CD4-positive, alpha-beta T cell treated with Interleukin-17A for 1 hour (primary cell): ENCODE measurements around the gene HSD17B2.
"Not testable (repeated sequence)": the region's sequence is repeated elsewhere in the genome, so short reads cannot be mapped to it uniquely, and the experiment has no call there.

Experiments
- DNase-seq: peaks from one replicate; pipeline ENCODE4 v3.0.0-alpha.2; 2020

Gene HSD17B2, protein sequence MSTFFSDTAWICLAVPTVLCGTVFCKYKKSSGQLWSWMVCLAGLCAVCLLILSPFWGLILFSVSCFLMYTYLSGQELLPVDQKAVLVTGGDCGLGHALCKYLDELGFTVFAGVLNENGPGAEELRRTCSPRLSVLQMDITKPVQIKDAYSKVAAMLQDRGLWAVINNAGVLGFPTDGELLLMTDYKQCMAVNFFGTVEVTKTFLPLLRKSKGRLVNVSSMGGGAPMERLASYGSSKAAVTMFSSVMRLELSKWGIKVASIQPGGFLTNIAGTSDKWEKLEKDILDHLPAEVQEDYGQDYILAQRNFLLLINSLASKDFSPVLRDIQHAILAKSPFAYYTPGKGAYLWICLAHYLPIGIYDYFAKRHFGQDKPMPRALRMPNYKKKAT

DNA sequence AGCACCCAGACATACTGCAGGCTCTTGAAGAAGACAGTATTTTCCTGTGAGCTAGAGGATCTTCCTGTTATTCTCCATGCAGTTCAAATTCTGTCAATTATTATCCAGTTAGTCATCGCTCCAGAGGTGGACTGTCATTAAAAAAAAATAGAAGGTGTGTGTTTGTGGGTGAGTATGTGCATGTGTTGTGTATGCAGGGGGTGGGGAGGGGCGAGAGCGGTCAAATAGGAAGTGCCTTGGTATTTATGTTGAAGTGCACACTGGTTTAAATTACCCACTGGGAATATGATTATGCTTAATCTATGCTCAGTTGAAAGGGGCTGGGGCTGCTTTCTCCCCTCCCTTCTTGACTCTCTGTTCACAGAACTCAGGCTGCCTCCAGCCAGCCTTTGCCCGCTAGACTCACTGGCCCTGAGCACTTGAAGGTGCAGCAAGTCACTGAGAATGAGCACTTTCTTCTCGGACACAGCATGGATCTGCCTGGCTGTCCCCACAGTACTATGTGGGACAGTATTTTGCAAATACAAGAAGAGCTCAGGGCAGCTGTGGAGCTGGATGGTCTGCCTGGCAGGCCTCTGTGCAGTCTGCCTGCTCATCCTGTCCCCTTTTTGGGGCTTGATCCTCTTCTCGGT lies at the start of gene HSD17B2:
Gene HSD17B2, plus strand, starts transcription at position 273 of the 632 bp plus-strand sequence. Its CDS starts 172 bp downstream, at position 445.
- no peak for DNase-seq

DNA sequence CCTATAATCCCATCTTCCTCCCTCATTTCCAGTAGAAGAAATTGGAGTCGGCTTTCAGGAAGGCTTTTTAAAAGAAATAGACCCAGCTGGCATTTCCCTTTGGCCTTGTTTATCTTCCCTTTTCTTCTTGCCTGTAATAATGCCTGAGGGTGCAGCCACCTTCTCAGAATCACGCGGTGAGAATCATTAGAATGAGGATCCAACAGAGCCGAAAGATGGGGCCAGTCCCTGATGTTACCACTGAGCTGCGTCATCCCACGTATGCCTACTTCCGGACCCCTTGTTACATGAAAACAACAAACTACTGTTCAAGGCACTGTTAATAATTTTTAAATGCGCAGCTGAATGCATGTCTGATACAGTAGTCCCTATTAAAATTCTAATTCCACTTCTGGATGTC lies 47.9 kb upstream of the HSD17B2 start:
- no peak for DNase-seq

DNA sequence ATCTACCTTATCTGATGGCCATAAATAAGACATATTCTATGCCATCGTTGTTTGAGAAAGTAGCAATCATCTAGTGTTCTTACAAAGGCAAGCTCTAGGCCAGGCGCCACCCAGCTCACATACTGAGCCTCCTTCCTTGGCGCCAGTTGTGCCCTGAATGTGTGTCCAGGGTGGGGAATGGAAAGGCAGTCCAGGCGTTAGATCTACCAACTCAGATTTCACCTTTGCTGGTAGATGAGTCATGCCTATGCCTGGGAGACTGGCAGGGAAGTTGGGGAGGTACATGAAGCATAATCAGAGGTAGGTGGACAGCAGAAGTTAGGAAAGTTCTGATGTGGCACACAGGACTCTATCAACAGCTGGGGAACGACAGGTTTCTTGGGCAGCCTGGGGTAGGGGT lies 47.3 kb upstream of the HSD17B2 start:
- no peak for DNase-seq

DNA sequence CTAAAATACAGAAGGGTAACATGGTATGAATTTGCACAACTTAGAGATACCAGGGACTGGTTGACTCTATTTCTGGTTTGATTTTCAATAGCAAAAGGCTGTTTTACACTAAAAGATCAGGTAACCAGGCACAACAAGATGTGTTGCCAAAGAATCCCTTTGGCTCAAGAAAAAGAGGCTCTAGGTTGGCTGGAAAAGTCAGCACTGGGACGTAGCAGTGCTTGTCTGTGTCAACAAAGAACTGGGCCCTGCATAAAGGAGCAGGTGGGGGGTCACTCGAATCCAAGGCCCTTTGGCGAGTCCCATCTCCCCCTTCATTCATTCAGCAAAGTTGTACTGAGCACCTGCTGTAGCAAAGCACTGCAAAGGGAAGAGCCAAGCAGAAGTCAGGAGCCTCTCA lies 42.2 kb upstream of the HSD17B2 start:
- no peak for DNase-seq

DNA sequence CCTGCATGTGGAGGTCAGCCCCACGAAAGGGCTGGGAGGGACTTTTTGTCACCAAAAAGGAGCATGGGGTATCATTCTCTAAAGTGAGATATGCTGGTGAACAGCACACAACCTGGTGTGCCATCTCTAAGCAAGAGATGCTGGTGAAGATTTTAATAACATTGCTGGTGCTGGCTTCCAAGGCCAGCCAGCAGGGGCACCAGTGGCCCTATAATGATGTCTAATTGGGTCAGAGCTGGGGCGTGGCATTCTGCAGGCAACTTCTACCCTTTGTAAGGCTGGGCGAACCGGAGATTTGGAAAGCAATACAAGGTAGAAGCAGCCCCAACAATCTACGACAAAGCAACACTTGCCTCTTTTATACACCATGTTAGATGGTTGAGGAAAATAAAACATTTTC lies 40.6 kb upstream of the HSD17B2 start:
- DNase-seq = no peak

DNA sequence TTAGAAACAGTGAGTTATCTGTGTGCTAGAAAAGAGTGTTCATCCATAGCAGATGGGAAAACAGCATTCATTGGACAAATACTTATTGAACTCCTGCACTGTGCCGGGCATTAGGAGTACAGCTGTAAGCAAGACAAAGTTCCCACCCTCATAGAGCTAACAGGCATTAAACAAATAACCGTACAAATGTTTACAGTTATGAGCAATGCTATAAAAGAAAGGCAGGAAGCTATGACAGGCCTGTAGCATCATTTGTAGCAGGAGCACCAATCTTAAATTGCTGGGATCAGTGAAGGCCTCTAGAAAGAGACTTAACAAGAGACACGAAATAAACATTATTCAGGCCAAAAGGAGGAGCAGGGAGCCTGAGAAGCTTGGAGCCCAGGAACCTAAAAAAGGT lies 39.4 kb upstream of the HSD17B2 start:
- no peak for DNase-seq

DNA sequence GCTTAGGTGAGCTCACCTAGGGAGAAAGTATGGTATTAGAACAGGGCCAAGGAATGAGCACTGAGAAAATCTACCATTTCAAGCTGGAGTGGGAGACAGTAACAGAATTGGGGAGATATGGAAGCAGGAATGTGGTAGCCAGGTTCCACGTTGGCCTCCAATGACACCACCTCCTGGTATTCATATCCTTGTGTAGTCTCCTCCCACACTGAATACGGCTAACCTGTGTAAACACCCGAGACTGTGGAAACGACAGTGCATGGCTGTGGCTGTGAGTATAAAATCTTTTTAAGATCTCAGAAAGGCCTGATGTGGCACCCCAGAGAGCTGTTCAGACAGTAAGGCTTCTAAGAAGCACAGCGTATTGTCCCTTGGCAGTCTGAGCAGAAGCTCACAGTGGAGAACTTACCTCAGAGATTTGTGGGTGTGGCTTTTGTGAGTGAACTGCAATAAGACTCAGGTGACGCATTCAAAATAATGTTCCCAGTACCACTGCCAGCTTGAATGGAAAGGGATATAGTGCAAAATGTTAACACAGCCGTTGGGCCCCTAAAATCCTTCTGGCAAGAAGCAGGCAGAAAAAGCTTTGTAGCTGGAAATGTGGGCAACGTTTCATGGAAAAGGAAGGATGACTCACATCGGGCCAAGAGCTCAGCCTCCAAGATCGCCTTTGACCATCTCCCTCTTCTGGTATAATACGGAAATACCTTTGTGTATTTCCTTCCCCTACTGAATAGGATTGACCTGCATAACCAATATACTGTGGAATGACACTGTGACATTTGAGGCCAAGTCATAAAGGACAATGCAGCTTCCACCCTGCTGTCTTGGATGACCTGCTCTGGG lies 38.2 kb upstream of the HSD17B2 start:
- DNase-seq = no peak

DNA sequence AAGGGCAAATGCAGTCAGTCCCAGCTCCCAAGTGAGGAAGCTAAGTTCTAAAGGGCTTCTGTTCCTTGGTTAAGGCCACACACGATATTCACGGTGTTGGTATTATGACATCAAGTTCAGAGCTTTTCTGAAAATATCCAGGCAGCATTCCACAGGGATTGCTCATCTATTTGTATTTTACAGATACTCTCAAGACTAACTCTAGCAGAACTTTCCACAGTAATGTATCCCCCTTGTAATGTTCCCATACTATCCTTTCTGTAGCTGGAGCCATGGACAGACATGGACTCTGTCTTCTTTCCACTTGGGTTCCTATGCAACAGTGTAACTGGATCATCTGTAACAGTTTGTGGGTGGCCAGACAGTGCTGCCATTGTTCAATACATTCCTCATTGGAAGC lies 37.3 kb upstream of the HSD17B2 start:
- no peak for DNase-seq

DNA sequence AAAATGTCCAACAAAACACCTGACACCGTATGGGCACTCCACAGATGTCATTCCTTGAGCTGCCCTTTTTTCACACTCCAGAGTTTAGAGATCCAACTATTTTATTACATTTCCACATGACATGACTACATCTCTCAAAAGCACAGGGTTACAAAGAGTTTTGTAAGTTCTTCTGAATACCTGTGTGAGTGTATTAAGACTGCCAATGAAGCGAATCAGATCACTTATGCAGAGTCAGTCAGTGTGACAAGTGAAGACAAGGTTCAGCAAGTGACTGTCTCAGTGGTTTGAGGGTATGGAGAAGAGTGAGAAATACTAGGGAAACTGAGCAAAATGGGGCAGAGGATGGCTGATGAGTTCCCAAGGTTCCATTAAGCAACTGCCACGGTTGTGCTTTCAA lies 32.2 kb upstream of the HSD17B2 start:
- DNase-seq = no peak

DNA sequence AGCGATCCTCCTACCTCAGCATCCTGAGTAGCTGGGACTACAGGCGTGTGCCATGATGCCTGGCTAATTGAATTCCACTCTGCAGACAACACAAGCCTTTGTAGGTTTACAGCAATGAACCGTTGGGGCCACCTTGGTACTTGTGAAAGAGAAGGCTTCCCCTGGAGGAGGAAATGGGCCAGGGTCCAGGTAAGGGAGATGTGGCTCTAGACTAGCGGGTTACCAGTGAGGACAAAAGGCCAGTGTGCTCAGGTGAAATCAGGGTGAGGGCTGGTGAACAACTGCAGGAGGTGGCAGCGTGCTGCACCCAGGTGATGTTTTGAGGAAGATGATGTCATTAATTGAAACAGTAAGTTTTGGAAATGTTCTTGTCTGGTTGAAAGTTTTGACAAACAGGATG lies 30.5 kb upstream of the HSD17B2 start:
- DNase-seq = no peak

DNA sequence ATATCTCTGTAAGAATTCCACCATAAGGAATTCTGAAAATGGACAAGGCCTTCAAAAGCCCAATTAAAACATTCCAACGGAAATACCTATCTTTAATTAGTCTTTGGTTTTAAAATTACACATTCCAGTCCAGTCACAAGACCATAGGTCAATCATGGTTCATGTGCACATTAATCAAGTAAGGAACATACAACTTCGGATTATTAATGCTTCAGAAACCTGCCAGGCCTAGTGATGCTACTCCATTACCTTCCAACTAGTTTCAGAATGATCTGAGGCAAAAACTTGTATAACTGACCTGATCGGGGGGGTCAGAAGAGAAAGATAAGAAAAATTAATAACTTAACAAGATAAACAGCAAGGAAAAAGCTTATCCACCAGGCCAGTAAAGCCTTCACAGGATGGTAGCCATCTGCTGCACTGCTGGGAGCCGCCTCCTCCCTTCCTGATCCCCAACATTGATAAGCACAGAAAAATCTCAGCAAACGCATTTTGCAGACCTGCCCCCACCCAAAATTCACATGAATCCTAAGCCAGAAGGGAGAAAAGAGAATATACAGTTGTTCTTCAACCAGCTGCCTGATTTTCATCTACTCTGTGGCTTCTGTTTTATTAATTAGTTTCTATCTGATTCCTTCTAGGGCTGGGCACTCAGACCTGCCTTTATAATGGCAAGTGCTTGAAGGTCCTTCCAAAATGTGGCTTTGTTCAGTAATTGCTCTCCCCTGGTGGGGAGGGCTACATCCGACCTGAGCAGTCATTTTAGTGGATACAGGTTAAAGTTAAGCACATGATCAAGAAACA lies 29.8 kb upstream of the HSD17B2 start:
- DNase-seq = no peak

DNA sequence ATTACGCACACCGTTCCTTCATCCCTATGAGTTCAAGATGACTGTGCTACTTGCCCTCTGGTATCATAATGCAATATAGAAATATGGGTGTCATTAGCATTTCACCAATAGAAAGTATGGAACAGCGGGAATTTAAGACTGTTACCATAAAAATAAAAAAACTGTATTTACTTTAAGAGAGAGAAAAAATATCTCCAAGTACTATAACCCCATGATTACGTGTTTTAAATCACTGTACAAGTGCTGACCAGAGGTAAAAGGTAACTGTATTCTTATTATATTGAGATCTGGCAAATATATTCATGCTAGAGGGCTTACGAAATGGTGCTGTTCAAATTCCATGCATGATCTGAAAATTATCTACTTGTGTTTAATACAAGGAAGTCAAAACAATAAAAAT lies 29.0 kb upstream of the HSD17B2 start:
- DNase-seq = no peak

DNA sequence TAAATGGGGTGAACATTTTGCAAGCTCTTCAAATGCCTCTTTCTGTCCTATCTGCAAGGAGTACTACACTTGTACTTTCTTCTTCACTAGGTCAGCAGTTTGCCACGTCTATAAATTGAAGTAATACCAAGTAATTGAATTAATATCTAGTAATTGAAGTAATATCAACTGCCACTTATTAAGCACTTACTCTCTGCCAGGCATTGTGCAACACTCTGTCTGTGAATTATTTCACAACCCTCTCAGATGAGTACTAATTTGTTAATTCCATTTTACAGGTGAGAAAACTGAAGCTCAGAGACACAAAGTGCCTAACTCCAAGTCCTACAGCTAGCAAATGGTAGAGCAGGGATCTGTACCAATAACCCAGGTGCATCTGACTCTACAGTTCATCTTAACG lies 27.9 kb upstream of the HSD17B2 start:
- DNase-seq = no peak

DNA sequence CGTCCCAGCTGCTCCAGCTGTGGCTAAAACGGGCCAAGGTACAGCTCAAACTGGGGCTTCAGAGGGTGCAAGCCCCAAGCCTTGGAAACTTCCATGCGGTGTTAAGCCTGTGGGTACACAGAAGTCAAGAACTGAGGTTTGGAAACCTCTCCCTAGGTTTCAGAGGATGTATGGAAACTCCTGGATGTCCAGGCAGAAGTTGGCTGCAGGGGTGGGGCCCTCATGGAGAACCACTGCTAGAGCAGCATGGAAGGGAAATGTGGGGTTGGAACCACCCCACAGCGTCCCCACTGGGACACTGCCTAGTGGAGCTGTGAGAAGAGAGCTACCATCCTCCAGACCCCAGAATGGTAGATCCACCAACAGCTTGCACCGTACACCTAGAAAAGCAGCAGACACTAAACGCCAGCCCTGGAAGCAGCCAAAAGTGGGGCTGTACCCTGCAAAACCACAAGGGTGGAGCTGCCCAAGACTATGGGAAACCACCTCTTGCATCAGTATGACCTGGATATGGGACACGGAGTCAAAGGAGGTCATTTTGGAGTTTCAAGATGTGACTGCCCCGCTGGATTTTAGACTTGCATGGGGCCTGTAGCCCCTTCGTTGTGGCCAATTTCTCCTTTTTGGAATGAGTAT lies 26.0 kb upstream of the HSD17B2 start:
- no peak for DNase-seq

DNA sequence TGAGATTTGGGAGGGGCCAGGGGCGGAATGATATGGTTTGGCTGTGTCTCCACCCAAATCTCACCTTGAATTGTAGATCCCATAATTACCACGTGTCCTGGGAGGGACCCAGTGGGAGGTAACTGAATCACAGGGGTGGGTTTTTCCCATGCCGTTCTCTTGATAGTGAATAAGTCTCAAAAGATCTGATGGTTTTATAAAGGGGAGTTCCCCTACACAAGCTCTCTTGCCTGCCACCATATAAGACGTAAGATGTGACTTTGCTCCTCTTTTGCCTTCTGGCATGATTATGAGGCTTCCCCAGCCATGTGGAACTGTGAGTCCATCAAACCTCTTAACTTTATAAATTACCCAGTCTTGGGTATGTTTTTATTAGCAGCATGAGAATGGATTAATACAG lies 25.3 kb upstream of the HSD17B2 start:
- DNase-seq = not testable (repeated sequence)

DNA sequence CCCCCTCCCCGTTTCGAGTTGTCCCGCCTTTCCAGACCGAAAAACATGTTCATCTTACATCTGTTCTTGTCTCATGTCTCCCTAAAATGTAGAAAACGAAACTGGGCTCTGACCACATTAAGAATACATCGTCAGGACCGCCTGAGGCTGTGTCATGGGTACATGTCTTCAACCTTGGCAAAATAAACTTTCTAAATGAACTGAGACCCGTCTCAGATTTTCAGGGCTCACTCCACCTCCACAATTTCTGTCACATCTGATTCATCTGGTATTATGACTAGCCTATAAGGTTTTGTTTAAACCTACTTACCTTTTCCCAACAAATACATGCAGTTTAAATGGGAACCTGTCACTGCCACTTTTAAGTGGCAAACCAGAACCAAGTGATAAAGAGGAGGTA lies 24.4 kb upstream of the HSD17B2 start:
- DNase-seq = no peak

DNA sequence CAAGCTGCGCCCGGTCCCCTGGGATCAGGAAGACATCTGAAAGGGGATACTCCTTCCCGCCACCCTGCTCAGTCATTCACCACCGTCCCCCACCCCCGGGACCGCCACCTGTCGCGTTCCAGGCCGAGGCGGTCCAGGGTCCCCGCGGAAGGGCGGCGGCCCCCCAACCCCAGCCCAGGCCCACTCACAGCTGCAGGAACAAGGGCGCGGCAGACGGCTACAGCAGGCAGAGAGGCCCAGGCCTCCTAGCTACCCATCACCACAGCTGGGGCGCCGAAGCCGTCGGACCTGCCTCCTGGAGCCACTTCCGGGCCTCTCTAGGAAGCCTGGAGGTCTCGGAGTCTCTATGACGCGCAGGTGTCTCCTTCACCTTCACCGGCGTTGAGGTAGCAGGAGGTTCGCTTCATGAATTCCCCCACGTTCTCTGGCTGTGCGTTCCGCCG lies 23.8 kb upstream of the HSD17B2 start, which contains the start of gene SDR42E1:
Gene SDR42E1, minus strand, starts transcription at position 272 of the 443 bp plus-strand sequence. CDS start 10,612 bp downstream, outside the sequence.
- peak; percentile 77 for DNase-seq

DNA sequence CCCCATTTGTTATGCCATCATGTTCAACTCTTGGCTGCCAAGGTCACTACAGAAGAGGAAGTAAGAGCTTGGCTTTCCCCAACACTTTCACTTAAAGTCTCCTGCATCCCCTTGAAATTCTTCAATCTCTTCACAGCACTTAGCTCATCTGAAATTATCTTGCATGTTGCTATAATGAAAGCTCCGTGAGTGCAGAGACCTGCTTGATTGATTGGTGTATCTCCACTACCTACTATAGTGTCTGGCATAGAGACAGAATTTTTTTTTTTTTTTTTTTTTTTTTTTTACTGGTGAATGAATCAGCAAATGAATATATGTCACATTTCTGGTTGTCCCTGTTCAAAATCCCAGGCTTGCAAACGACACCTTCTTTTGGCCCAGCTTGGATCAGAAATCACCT lies 21.9 kb upstream of the HSD17B2 start:
- DNase-seq = no peak

DNA sequence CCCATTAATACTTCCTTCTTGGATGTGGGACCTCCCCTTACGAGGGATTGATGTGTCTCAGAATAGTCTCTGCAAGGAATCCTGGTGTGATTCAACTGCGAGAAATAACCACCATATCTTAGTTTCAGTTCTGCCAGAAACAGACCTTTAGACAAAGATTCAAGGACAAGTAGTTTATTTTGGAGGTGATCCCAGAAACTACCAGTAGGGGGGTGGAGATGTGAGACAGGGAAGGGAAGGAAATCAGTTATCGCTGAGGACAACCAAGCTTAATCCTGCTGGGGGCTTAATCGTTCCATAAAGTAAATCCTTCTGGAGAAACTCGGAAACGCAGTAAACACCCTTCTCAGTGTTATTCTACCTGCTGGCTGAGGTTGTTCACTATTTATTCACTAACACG lies 18.8 kb upstream of the HSD17B2 start:
- no peak for DNase-seq

DNA sequence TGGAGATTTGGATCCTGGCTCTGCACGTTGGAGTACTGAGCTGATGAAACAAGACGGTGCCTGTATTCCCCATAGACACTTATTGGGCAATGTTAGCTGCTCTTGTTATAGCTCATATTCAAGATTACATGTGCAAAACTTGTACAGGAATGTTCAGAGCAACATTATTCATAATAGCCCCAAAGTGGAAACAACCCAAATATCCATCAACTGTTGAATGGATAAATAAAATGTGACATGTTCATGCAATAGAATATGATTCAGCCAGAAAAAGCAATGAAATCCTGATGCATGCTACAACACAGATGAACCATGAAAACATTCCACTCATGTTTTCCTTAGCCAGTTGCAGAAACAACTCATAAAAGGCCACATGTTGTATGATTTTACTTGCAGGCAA lies 18.1 kb upstream of the HSD17B2 start:
- DNase-seq = no peak

DNA sequence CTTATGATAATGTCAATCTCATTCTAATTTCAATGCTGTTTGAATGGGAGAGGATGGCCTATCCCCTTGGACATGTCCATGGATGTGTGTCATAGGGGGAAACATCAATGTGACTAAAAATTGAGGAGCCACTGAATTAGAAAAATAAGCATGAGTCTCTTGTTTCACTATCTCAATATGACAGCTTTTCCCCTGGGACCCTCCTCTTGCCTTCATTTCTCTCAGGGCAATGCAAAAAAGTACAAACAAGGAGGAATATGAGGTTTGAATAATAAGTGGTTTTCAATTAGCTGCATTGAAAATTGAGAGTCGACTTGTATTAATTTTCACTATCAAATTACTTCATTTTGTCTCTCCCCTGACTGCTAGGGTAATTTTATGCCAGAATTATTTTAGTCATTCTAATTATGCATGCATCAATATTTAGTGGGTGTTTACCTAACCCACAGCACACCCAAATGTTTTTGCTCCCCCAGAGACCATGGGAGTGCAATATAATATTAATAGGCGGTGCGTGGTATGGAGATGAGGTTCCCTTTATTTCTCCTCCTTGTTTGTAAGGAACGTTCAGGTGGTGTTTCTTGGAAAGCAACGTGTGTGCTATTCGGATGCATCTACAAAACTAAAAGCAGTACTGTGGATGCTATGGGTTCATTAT lies 17.0 kb upstream of the HSD17B2 start:
- no peak for DNase-seq

DNA sequence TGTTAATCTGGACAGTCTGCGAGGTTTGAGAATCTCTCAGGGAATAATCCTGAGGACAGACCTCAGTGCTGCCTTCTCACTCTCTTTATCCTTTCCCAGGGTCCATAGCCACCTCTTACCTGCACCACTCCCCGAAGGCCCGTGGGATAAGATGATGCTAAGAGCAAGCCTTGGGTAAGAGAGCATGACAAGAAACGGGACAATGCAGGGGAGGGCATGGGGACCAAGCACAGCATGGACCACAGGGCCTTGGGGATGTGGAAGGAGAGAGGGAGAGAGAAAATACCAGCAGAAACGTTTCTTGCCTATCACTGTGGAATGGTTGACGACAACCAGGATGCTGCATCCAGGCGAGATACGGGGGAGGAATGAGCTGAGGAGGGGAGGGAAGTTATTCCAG lies 15.5 kb upstream of the HSD17B2 start:
- no peak for DNase-seq
